HFF-Myc (cell line): ENCODE data around the gene STAG1.
"Not testable (repeated sequence)": the region's sequence is repeated elsewhere in the genome, so short reads cannot be mapped to it uniquely, and the experiment has no call there.

Experiments
- DNase-seq: peaks from one replicate; pipeline ENCODE4 v3.0.0-alpha.2; 2011; ENCODE audit warnings: low read depth; ENCODE audit errors: extremely low read depth
- H3K4me3 ChIP-seq: replicated peaks from 2 replicates; pipeline ENCODE4 v1.5.1; 2011; ENCODE audit warnings: low read depth, mild to moderate bottlenecking, control low read depth, low read length
- TF ChIP-seq, protein P1 (sequence below): IDR thresholded peaks from 2 replicates; pipeline ENCODE4 v1.5.1; 2012; ENCODE audit warnings: mild to moderate bottlenecking, low read depth, low read length, control low read depth; ENCODE audit errors: missing control alignments

The STAG1 gene

DNA sequence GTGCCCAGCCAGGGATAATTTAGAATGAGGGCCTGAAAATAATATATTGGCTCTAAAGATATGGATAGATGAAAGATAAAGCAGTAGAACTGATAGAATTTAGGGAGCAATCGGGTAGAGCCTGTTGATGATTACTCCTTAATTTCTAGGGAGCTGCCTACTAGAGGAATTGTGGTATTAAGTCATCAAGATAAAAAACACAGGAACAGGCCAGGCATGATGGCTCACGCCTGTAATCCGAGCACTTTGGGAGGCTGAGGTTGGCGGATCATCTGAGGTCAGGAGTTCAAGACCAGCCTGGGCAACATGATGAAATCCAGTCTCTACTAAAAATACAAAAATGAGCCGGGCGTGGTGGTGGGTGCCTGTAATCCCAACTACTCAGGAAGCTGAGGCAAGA lies 371.6 kb downstream of the STAG1 start:
- DNase-seq: no peak
- H3K4me3 ChIP-seq: no peak overlapping the region
- TF ChIP-seq, protein P1, sequence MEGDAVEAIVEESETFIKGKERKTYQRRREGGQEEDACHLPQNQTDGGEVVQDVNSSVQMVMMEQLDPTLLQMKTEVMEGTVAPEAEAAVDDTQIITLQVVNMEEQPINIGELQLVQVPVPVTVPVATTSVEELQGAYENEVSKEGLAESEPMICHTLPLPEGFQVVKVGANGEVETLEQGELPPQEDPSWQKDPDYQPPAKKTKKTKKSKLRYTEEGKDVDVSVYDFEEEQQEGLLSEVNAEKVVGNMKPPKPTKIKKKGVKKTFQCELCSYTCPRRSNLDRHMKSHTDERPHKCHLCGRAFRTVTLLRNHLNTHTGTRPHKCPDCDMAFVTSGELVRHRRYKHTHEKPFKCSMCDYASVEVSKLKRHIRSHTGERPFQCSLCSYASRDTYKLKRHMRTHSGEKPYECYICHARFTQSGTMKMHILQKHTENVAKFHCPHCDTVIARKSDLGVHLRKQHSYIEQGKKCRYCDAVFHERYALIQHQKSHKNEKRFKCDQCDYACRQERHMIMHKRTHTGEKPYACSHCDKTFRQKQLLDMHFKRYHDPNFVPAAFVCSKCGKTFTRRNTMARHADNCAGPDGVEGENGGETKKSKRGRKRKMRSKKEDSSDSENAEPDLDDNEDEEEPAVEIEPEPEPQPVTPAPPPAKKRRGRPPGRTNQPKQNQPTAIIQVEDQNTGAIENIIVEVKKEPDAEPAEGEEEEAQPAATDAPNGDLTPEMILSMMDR: no peak

DNA sequence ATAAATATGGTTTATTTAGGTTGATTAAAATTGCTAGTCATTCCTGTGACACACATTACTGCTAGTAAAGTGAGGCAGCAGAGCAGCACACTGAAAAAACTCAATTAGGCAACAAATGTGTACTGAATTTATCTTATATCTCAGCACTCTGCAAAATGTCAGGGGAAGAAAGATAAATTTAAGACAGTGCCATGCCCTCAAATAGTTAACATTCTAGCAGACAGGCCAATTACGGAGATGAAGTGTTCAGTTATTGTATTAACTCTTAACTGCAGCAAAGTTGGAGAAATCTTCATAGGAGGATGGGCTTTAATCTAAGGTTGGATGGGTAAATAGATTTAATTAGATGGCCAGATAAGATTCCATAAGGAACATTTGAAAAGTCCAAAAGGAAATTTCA lies 374.2 kb downstream of the STAG1 start:
- TF ChIP-seq, protein P1: no peak
- no peak for DNase-seq
- H3K4me3 ChIP-seq: no peak overlapping the region

DNA sequence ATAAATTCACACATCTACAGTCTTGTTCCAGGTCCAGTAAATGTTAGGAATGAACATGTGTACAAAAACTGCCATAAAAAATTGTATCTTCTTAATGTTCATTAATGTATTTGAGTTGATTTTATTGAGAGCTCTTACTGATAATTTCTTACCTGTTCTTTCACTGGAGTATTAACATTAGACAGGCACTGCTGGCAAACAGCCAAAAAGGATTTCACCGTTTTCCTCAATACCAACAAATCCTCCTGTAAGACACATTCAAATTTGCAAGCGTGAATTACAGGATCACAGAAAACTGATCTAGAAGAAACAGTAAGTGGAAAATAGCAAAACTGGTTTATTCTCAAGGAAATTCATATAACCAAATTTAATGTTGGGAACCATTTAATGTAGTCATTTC lies 374.7 kb downstream of the STAG1 start:
- TF ChIP-seq, protein P1: no peak
- DNase-seq: no peak
- no peak overlapping the region for H3K4me3 ChIP-seq

DNA sequence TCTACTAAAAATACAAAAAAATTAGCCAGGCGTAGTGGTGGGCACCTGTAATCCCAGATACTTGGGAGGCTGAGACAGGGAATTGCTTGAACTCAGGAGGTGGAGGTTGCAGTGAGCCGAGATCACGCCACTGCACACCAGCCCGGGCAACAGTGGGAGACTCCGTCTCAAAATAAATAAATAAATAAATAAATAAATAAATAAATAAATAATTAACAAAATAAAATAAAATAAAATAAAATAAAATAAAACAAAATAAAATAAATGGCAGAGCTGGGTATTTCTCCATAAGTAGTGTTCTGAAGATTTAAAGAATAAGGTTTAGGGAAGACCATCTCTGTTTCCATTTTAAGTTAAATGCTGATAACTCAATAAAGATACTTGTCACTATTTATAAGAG lies 376.4 kb downstream of the STAG1 start:
- not testable (repeated sequence) for H3K4me3 ChIP-seq, DNase-seq

DNA sequence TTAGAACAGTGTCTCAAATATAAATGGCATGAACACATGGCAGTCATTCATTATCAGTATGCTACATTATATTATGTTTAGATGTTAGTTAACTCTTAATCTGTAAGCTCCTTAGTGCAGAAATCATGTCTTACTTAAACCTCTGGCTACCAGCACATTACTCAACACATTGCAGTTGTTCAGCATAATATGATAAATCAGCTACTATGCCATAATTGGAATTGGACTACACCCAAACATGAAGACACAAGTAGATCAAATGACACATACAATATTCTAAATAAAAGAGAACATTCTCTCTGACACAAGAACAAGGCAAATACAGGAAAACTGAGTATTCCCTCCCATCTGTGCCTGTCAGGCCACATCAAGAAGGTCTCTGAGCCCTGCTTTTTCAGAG lies 385.9 kb downstream of the STAG1 start:
- no peak overlapping the region for H3K4me3 ChIP-seq

DNA sequence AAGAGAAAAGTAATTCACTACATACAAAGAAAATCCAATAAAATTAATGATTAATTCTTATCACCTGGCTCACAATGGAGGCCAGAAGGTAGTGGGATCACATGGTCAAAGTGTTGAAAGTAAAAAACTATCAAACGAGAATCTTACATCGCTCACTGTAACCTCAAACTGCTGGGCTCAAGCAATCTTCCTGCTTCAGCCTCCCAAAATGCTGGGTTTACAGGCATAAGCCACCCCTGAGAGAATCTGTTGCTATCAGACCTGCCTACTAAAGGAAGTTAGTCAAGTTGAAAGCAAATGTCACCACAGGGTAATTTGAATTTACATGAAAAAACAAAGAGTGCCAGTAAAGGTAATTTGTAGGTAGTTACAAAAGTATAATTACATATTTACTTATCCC lies 398.7 kb downstream of the STAG1 start:
- TF ChIP-seq, protein P1: no peak
- no peak overlapping the region for H3K4me3 ChIP-seq
- DNase-seq: no peak

More for the DNA sequence above, 385.9 kb downstream of the STAG1 start:
- DNase-seq: no peak
- TF ChIP-seq, protein P1: no peak

DNA sequence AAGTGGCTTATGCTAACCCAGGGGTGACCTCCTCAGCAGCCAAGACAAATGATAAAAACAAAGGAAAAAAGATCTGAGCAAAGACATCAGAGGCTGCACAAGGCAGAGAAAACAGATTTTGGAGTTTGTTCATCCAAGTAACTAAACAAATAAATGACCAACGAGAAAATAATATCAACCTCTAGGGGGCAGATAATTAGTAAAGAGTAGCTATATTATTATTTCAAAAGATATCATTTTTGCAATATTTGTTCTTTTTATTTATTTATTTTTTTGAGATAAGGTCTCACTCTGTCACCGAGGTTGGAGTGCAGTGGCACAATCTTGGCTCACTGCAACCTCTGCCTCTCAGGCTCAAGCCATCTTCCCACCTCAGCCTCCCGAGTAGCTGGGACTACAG lies 400.3 kb downstream of the STAG1 start:
- no peak overlapping the region for H3K4me3 ChIP-seq
- no peak for DNase-seq
- TF ChIP-seq, protein P1: no peak
